HG02588 (cell line): ENCODE measurements around the gene TRIM3.

Experiments
- ATAC-seq: cut with Tn5 transposase; IDR thresholded peaks from one replicate; pipeline ENCODE4 v1.9.1; 2021; ENCODE audit warnings: mild to moderate bottlenecking, moderate library complexity; ENCODE audit not compliant: unreplicated experiment

The TRIM3 gene

GRCh38 chr11:6442441-6442840 lies 31.3 kb downstream of the TRIM3 start:
- no peak for ATAC-seq

GRCh38 chr11:6440906-6441358 lies 32.8 kb downstream of the TRIM3 start, which contains the start of gene HPX:
TSS of gene HPX (minus strand) at chr11:6440987. CDS start at chr11:6440963, 24 bp downstream.
- no peak for ATAC-seq

GRCh38 chr11:6438979-6439571 lies 34.7 kb downstream of the TRIM3 start:
- no peak for ATAC-seq

- no peak for ATAC-seq
These were observed 35.7 kb downstream of the TRIM3 start for GRCh38 chr11:6437993-6438392.

GRCh38 chr11:6437423-6437822 lies 36.3 kb downstream of the TRIM3 start:
- ATAC-seq = no peak

- ATAC-seq = no peak
These were observed 39.6 kb downstream of the TRIM3 start for GRCh38 chr11:6433998-6434660.

- no peak for ATAC-seq
These were observed 41.9 kb downstream of the TRIM3 start for GRCh38 chr11:6431861-6432260.

GRCh38 chr11:6427516-6427915 lies 46.2 kb downstream of the TRIM3 start:
- no peak for ATAC-seq

GRCh38 chr11:6420677-6421076 lies 53.1 kb downstream of the TRIM3 start:
- ATAC-seq = no peak

GRCh38 chr11:6419009-6419631 lies 54.6 kb downstream of the TRIM3 start, which contains the start of gene APBB1:
TSS of gene APBB1 (minus strand) at chr11:6419094. CDS start at chr11:6411347, 7,747 bp downstream.
- peak; percentile 53 for ATAC-seq

GRCh38 chr11:6418557-6419008 lies 55.2 kb downstream of the TRIM3 start:
- no peak for ATAC-seq

- no peak for ATAC-seq
These were observed 55.7 kb downstream of the TRIM3 start for GRCh38 chr11:6417907-6418556.

GRCh38 chr11:6415797-6416196 lies 57.9 kb downstream of the TRIM3 start:
- no peak for ATAC-seq

- no peak for ATAC-seq
These were observed 58.8 kb downstream of the TRIM3 start for GRCh38 chr11:6414874-6415328.

- ATAC-seq = no peak
These were observed 59.9 kb downstream of the TRIM3 start for GRCh38 chr11:6413791-6414201.

- no peak for ATAC-seq
These were observed 62.1 kb downstream of the TRIM3 start for GRCh38 chr11:6411594-6412031.

- no peak for ATAC-seq
These were observed 62.9 kb downstream of the TRIM3 start for GRCh38 chr11:6410695-6411430.

GRCh38 chr11:6406370-6406769 lies 67.4 kb downstream of the TRIM3 start:
- ATAC-seq = no peak

- ATAC-seq = no peak
These were observed 67.9 kb downstream of the TRIM3 start for GRCh38 chr11:6405846-6406245.

GRCh38 chr11:6405052-6405667 lies 68.6 kb downstream of the TRIM3 start:
- ATAC-seq = no peak
